OCI-LY3 (cell line): ENCODE measurements around the gene NPR3.

Source experiments
- H2AFZ ChIP-seq: fragments of 200-600, 300-600 bp; shearing (Covaris generic); 2 replicates; pipeline ENCODE4 v1.6.0; 2014; ENCODE audit warnings: antibody characterized with exemption, low read depth, low read length
- H3K27ac ChIP-seq: fragments of 200-600, 300-600 bp; sonication (generic); 2 replicates; pipeline ENCODE4 v1.5.1; 2014; ENCODE audit warnings: mild to moderate bottlenecking, low read length, moderate library complexity, mixed read lengths
- H3K27me3 ChIP-seq: fragments of 200-600, 300-600 bp; sonication (generic); 2 replicates; pipeline ENCODE4 v1.6.1; 2014; ENCODE audit warnings: low read depth, low read length, mixed read lengths
- H3K36me3 ChIP-seq: fragments of 200-600, 300-600 bp; sonication (generic); replicated peaks from 2 replicates; pipeline ENCODE3; 2014; ENCODE audit warnings: low read depth, low read length, mixed read lengths
- H3K4me1 ChIP-seq: fragments of 300-600, 200-600 bp; sonication (generic); 2 replicates; pipeline ENCODE4 v1.6.1; 2014; ENCODE audit warnings: low read length, mixed read lengths
- H3K4me2 ChIP-seq: fragments of 200-600, 300-600 bp; sonication (generic); 2 replicates; pipeline ENCODE4 v1.6.1; 2014; ENCODE audit warnings: low read length, mixed read lengths
- H3K4me3 ChIP-seq: fragments of 300-600, 200-600 bp; sonication (generic); 2 replicates; pipeline ENCODE4 v1.5.1; 2014; ENCODE audit warnings: antibody characterized with exemption, mild to moderate bottlenecking, low read length, moderate library complexity
- H3K79me2 ChIP-seq: fragments of 300-600, 200-600 bp; shearing (Covaris generic); 2 replicates; pipeline ENCODE4 v1.6.1; 2014; ENCODE audit warnings: mild to moderate bottlenecking, low read length, mixed read lengths
- H3K9ac ChIP-seq: fragments of 300-600, 200-600 bp; shearing (Covaris generic); 2 replicates; pipeline ENCODE4 v1.6.0; 2014; ENCODE audit warnings: mild to moderate bottlenecking, low read length, moderate library complexity
- H3K9me3 ChIP-seq: fragments of 200-600, 300-600 bp; shearing (Covaris generic); 2 replicates; pipeline ENCODE4 v1.6.1; 2014; ENCODE audit warnings: low read length, mixed read lengths; ENCODE audit not compliant: insufficient read depth
- H4K20me1 ChIP-seq: fragments of 200-600, 300-600 bp; sonication (generic); 2 replicates; pipeline ENCODE4 v1.6.1; 2016; ENCODE audit warnings: low read length, mixed read lengths; ENCODE audit not compliant: insufficient read depth
- CTCF ChIP-seq: fragments of 200-600, 300-600 bp; sonication (generic); IDR thresholded peaks from 2 replicates; pipeline ENCODE4 v1.5.1; 2014; ENCODE audit warnings: antibody characterized with exemption, low read length, low read depth
- EZH2phosphoT487 ChIP-seq: fragments of 200-600 bp; shearing (Covaris generic); IDR thresholded peaks from 2 replicates; pipeline ENCODE4 v1.6.1; 2018; ENCODE audit warnings: antibody characterized with exemption, mixed run types, low read depth

The NPR3 gene

GRCh38 chr5:32810804-32811203 lies 99.7 kb downstream of the NPR3 start:
- Histone ChIP-seq H3K4me3 (no peak overlapping the region), H3K79me2 (no peaks in the 10 kb centered on the region), H3K27me3 (no peaks in the 10 kb centered on the region), H3K4me1 (no peaks in the 10 kb centered on the region), H2AFZ (no peak overlapping the region), H4K20me1 (no peaks in the 10 kb centered on the region), H3K9me3 (no peaks in the 10 kb centered on the region), H3K4me2 (no peak overlapping the region), H3K27ac (no peak overlapping the region), H3K36me3 (no peaks in the 10 kb centered on the region), H3K9ac (no peak overlapping the region)
- TF ChIP-seq CTCF (no peak), EZH2phosphoT487 (no peak)

- H3K4me2 ChIP-seq, result no peak overlapping the region
- no peaks in the 10 kb centered on the region for H3K36me3 ChIP-seq
- H3K79me2 ChIP-seq, result no peaks in the 10 kb centered on the region
- H3K4me1 ChIP-seq, result no peaks in the 10 kb centered on the region
- H3K9me3 ChIP-seq, result no peaks in the 10 kb centered on the region
- H3K27ac ChIP-seq, result no peak overlapping the region
- H3K27me3 ChIP-seq, result no peaks in the 10 kb centered on the region
- no peak overlapping the region for H3K4me3 ChIP-seq
- no peak for TF ChIP-seq EZH2phosphoT487
- TF ChIP-seq CTCF, result no peak
- H2AFZ ChIP-seq, result no peak overlapping the region
- no peak overlapping the region for H3K9ac ChIP-seq
- no peaks in the 10 kb centered on the region for H4K20me1 ChIP-seq
These were observed 101.3 kb downstream of the NPR3 start for GRCh38 chr5:32812399-32812798.

- H3K4me1 ChIP-seq, result no peaks in the 10 kb centered on the region
- no peaks in the 10 kb centered on the region for H4K20me1 ChIP-seq
- no peak overlapping the region for H3K9ac ChIP-seq
- H2AFZ ChIP-seq, result no peak overlapping the region
- no peaks in the 10 kb centered on the region for H3K79me2 ChIP-seq
- no peaks in the 10 kb centered on the region for H3K9me3 ChIP-seq
- no peaks in the 10 kb centered on the region for H3K27me3 ChIP-seq
- no peak overlapping the region for H3K4me2 ChIP-seq
- H3K27ac ChIP-seq, result no peak overlapping the region
- TF ChIP-seq EZH2phosphoT487, result no peak
- TF ChIP-seq CTCF, result no peak
- no peak overlapping the region for H3K4me3 ChIP-seq
- H3K36me3 ChIP-seq, result no peaks in the 10 kb centered on the region
These were observed 103.0 kb downstream of the NPR3 start for GRCh38 chr5:32814141-32814540.

- Histone ChIP-seq H3K9me3 (no peaks in the 10 kb centered on the region), H3K27ac (no peak overlapping the region), H3K4me1 (no peaks in the 10 kb centered on the region), H3K36me3 (no peaks in the 10 kb centered on the region), H3K27me3 (no peaks in the 10 kb centered on the region), H3K4me2 (no peak overlapping the region), H3K9ac (no peak overlapping the region), H3K4me3 (no peak overlapping the region), H3K79me2 (no peaks in the 10 kb centered on the region), H4K20me1 (no peaks in the 10 kb centered on the region), H2AFZ (no peak overlapping the region)
- TF ChIP-seq EZH2phosphoT487 (no peak), CTCF (no peak)
These were observed 103.5 kb downstream of the NPR3 start for GRCh38 chr5:32814620-32815019.
